ENCODE measurements around the gene IL9.
A peak's percentile ranks its signal among the peaks of the same experiment; 100 is the strongest.

The IL9 gene

DNA sequence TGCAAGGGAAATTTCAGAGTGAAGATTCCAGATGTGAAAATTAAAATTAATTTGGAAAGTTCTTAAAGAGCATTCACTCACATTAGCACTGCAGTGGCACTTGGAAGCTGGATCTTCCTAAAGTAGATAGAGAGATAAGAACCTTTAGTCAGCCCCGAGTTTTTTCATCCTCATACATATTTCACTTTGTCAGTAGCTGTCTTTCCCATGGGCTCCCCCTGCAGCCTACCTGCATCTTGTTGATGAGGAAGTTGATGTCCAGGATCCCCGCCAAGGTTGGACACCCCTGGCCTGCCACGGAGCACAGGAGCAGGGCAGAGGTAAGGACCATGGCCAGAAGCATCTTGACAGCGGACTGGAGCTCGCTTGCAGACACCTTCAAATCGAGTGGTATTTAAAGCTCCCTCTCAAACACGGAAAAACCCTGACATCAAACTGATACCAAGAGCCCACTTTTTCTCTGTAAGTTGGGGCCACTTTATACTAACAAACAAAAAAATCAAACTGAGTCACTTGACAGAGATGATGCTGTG, at the start of gene IL9:
IL9 (minus strand) TSS at position 368 of the 533 bp plus-strand sequence; CDS start at position 343, 25 bp downstream.
- no peak for DNase-seq

DNA sequence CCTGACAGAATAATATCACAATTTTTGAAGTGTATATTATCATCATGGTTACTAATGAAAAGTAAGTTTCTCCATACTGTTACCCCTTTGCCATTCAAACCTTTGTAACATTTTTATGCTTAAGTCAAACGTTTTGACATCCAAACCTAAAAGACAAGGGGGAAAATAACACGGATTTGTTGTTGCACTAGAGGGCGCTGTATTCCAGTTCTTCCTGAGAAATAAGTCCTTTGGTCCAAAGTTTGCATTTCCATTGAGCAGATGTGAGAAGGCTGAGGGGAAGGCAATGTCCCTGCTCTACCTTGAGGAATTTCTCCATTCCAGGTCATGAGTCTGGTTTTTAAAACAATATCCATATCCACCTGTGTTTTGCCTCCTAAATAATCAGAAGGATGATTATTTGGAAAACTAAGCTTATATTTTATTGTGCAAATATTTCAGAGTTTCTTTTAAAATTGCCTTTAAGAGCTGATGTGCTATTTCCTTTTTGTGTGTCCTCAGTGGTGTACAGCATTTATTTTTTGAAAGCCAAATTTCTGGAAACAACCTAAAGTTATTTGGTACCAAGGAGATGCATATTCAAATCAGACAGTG, 49.4 kb upstream of the IL9 start:
- DNase-seq = peak in 1 of 2 donors; percentile 20

DNA sequence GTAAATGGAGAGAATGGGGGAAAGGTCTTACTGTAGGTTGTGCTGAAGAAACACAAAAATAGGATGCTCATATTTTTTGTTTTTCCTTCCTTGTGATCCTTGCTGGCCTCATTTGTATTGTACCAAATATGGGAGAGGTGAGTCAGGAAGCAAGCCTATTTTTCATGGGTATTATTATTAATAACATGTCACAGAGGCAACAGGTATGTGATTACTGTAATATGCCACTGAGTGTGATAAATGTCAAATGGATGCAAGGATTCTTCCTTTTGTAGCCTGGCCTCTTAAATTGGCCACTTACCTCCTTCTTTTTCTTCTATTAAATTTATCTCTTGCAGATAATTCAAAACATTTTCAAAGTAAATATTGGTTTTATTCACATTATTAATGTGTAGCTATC, 48.9 kb upstream of the IL9 start:
- no peak for DNase-seq

DNA sequence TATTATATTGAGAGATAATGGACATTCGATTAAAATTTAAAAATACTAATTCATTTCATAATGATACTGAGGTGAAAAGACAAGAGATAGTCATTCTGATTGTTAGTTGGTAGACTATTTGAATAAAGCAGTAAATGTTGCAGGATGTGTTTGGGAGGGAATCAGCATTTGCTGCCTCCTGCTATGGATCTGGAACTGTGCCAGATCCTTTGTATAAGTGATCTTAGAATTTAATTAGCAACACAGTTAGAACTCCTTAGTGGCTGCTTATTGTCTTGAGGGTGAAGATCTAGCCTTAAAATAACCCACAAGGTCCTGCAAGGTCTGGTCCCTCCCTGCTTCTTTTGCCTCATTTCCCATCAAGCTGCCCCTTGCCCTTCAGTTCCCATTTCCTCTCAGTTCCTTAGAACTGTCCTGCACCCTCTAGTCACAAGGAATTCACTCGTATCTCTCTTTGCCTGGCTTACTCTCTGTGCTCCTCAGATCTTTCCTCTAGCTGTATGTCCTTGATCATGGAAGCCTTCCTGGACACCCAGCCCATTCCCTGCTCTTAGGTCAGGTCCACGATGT, 46.6 kb upstream of the IL9 start:
- no peak for DNase-seq

DNA sequence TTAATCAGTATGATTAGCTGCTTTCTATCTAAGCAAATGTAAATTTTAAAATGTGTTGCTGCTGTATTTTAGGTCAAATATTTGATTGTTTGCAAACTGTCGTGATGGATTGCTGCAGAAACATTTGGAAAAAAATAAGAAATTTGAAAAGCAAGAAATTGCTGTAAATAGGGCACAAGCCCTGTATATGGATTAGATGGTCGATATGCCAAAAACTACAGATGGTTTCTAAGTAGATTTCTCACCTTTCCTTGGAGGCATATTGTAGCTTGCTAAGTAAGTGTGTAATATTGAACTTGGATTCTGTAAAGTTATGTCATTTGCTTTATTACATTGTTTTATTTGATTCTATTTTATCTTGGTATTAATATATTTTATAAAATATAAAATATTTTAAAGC, 46.1 kb upstream of the IL9 start:
- DNase-seq = no peak

DNA sequence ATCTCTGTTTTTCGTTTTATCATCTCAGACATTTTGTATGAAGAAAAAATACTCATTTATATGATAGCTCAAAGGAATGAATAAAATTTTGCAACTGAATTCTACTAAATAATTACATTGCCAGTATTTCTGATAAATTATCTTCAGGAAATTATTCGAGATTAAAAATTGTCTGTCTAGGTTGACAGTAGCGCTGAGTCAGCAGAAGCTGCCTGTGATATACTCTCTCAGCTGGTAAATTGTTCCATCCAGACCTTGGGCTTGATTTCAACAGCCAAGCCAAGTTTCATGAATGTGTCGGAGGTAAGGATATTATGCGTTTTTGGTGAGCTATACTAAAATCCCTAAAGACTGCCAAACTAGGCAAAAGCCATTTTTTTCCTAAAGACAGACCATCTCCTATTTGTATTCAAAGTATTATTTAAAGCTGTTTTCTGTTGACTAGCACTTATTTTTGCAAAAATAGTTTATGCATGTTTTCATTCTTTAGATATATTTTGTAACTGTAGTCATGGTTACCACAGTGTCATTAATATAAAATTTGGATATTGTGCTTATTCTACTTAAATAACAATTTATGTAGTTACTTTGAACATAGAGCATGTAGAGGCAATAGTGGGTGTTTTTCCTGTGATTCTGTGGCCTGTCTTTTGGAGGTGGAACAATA, 41.7 kb upstream of the IL9 start:
- DNase-seq = no peak

DNA sequence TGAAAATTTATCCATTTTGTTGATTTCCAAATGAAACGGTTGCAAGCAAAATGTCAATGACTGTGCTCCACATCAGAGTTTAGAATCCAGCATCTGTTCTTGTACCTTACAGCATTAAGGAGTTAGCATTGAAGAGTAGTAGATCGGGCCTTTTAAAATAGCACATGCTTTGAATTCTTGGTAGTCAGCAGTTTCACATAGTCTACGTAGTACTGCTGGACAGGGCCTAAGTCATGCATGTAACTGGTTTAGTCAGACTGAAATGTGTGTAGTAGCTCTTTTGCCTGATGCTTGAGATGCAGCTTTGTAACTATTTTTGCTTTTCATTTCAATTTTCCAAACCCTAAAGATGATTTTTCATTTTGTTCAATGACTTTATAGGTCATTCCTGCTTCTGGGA, 39.3 kb upstream of the IL9 start:
- DNase-seq = no peak

DNA sequence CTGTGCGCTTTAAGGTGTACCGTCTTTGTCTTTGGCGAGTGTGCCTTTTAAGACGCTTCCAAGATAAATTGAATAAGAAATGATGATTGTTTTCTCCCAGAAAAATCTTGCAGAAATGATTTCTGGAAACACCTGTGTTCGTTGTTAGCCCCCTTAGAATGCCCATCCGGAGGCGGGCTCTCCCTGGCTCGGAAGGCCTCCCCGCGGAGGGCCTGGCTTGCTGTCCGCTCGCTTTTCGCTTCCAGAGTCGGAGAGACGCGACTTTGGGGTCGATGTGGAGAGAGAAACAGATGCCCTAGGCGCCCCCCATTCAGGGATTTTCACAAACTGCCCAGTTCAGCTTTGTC, 35.3 kb upstream of the IL9 start:
- DNase-seq = no peak

DNA sequence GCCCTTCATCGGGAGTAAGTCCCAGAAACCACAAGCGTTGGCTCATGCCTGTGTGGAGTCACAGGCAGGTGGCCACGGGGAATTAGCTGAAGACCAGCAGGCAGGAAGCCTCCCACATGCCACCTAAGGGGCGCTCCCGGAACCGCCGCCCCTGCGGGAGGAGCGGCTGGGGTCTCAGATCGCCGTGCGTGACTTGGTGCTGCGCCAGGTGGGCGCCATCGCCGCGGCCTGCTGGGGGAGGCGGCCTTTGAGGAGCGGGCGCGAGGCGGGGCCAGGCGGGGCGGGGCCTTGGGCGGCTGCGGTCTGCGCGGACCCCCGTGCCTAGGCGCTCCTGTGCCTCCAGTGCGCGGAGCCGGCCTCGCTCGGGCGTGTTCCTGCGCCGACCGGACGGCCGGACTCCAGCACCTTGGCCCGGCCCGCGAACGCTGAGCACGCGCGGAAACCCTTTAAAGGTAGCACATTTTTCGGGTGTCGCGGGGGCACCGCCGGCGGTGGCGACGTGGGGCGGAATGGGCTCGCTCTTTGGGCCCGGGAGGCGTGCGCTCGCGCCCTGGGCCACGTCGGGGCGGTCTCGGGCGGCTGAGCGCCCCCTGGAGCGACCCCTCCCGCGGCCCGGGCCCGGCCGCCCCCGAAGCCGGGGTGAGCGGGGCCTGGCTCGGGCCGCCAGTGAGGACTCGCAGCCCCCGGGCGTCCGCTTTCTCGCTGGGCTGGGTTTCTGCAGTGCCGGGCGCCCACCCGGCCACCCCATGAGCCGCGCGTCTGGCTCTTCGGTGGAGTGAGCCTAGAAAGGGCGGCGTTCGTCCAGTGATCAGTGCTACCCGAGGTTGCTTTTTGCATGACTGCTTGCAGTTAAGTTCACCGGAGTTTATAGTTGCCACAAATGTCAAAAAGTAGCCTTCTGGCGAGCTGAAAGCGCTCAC, 34.6 kb upstream of the IL9 start:
- DNase-seq = no peak

DNA sequence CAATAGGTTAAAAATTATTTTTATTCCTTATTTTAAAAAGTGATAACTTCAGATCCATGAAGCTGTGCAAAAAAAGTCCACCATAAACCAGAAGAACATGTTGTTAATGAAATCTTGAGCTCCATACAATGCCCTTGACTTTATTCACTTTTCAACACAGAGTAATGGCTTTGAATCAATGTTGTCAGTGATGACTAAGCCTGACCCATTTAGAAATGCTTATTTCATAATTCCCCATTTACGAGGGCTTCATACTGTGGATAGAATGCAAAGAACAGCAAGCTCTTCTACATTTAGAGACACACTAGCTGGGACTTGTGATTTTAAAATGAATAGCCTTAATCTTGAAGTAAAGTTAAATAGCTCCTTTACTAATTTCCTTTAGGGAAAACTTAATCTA, 25.7 kb upstream of the IL9 start:
- DNase-seq = no peak

DNA sequence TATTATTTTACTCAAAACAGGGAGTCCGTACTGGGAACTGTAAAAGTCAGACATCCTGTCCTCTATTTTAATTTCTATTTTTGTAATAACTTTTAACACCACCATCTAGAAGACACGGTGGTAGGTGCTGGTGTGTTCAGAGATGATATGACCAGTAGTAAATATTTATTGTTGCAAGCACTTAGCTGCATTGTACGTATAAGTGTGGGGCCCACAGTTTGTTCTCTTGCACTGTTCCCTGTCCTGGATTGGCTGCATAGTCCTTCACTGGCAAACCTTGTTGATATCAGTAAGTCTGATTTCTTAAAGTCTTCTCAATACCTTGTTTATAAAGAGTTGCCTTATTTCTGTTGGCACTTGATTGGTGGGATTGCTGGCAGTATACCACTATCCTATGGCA, 24.6 kb upstream of the IL9 start:
- no peak for DNase-seq

DNA sequence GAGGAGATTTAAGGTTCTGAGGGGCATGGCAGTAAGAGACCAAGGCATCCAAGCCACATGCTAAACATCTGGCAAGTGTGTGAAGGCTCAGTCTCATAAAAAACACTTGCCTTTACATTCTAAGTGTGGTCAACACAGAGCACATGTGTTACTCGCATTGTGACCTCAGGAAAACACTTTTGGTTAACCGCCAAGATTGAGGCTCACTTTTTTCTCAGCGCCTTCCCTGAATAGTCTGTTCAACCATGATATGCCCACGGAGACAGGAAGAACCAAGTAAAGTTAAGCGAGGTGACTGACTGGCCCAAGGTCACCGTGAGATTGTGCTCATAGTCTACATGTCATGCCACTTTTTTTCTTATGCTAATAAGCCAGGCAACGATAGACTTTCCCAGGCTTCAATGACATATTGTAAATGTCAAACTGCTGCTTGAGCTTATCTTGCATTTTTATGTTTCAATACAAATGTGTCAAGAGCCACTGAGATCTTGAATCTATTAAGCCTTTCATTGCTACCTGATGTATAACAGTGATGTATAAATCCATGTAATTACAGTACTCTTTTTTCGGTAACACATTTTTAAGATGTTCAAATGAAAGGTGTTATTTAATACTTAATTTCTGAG, 21.1 kb upstream of the IL9 start:
- DNase-seq = no peak

DNA sequence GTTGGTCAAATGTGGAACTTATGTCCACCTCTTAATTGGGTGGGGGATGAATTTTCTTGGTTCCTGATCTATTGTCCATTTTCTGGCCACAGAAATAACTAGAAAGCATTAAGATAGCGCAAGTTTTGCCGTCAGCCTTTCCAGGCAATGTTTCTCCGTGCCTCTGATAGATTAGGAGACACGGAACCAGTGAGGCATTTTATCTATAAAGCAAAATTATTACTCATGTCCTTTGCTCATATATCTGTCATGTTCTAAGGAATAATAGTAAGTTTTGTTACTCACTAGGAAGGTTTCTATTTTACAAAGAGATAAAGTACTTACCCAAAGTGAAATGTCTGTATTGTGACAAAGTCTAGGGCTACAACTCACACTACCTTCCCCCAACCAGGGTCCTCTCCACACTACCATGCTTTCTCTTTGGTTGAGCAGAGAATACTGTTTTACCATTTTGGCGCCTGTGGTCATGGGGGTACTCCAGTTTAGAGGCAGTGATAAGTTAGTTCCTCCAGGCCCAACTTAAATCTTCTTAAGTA, 19.9 kb upstream of the IL9 start:
- DNase-seq = no peak

DNA sequence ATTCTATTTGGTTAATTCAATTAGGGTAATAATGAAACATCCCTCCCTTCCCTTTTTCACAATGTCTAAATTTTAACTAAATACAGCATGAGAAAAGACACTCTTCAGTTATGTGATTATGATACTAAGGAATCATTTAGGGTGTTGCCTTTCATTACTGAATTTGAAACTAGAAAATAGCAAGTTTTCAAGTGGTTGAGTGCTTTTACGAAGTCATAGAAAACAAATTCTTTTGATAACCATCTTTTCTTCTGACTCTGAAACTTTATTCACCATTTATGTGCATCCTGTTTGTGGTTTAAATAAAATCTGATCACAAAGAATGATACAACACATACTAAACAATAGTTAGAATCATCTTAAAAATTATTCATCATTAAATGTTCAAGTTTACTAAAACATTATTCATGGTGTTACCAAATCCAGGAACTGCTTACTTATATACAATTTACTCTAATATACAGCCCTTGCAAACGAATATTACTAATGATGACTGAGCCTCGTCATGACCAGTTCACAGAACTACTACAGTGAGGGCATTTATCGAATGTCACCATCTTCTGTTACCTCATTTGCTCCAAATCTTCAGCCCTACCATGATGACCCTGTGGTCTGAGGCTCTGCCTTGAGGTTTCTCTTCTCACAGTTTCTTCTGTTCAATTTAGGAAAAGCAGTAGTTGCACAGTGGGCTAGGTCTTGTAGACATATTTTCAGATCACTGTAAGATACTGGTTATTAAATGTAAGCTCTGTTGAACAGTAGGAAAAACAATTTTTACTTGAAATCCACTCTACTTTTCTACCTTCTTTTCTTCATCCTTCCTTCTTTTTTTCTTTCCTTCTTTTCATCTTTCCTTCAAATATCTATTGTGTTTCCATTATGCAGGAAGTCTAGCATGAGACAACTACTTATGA, 18.3 kb upstream of the IL9 start:
- DNase-seq = no peak

DNA sequence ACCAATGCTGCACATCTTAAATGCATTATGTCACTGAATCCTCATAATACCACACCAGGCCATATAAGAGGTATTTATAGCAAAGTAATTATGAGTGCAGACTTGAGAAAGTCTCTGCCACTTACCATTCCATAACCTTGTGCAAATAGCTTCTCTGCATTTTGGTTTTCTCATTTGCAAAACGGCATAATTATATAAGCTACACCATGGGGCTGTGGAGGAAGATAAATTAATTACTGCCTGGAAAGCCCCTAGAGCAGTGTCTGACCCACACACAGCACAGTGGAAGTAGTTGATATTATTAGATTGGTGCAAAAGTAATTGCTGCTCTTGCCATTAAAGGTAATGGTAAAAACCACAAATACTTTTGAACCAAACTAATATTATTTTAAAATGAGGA, 9.5 kb upstream of the IL9 start:
- DNase-seq = no peak

DNA sequence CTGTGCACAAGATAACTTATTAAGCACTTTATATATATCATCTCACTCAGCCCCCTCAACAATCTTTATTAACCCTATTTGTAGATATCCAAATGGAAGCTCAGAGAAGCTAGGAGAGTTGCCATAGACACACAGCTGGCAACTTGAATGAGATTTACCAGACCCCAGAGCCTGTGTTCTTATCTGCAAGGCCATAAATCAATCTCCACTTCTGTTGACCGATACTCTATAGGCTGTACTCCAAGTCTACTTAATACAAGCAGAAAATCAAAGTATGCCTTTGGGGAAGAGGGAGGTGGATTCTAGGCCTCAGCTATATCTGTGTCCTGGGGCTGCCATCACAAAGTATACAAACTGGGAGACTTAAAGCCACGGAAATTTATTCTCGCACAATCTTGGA, 6.0 kb upstream of the IL9 start:
- DNase-seq = no peak

DNA sequence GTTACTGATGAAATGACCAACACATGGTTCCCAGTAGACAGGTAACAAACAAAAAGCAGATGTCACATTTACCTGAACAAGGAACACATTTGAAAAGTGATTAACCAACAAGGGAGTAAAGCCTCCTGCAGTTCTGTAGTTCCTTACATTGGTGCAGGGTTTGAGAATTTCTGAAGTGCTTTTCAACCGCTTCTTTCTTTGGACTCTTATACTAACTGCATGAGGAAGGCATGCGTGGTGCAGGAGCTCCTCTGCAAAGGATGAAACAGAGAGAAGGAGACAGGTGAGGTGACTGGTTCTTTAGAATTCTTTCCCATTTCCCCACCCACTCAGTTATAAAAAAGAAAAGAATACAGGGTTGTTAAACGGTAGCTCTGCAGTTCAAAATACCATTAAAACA, 4.6 kb upstream of the IL9 start:
- no peak for DNase-seq

DNA sequence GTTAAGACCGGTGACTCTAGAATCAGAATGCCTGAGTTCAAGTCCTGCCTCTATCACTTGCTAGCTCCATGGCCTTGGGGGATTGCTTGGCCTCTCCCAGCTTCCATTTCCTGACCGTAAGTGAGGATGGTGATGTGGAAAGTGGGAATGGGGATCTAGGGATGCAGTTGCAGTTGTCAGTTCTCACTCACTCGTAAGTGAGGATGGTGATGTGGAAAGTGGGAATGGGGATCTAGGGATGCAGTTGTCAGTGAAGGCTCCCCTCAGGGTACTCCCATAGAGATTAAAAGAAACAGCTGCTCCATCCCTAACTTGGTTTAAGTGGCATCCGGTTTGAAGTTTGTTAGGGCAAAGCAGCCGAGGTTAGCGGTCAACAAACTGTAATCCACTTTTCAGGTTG, 3.0 kb upstream of the IL9 start:
- DNase-seq = no peak

DNA sequence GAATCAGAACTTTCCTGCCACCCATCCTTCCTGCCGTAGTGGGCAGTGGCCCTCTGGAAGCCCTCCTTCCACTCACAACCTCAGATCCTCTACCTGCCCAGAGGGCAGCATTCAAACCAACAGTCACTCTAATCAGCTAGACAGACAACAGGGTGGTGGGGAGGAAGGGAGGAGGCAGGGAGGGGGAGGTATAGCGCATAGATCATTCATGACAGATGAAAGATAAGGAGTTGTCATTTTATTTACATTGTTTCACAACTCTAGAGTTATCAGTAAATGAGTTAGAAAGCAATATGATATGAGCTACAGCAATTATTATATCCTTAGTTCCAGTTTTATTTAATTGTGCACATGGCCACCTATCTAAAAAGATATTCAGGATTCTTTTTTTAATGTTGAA, 852 bp downstream of the IL9 start:
- DNase-seq = no peak

DNA sequence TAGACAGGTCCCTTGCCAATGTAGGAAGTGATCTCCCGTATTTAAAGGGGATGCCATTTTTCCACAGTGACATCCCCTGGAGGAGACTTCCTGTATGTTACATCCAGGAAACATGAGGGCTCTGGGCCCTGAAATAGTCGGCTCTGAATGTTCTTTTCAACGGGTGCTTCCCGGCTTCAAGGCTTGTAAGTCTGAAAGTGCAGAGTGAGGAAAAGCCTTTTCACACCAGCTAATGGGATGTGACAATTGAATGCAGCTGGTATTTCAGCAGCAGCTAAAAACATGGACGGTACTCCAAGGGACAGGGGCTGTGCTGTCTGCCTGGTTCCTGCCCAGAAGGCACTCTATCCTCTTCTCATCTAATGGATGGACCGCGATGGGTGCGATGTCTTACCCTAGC, 1.4 kb downstream of the IL9 start:
- DNase-seq = no peak

DNA sequence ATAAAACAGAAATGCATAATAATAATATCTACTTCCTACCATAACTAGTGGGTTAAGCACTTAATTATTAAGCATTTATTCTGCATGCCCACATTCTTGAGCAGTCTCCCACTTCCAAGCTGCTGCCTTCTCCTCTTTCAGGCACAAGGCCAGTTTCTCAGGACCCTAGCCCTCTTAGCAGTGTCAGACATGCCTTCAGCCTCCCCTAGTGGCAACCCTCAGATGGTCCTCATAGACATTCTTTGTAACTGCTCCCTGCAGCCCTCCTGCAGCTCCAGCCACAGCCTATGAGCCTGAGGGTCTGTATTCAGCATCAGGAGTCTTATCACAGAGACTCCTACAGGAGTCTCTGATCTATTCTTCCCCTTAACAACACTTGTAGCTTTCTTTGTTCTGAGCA, 3.9 kb downstream of the IL9 start:
- DNase-seq = no peak

DNA sequence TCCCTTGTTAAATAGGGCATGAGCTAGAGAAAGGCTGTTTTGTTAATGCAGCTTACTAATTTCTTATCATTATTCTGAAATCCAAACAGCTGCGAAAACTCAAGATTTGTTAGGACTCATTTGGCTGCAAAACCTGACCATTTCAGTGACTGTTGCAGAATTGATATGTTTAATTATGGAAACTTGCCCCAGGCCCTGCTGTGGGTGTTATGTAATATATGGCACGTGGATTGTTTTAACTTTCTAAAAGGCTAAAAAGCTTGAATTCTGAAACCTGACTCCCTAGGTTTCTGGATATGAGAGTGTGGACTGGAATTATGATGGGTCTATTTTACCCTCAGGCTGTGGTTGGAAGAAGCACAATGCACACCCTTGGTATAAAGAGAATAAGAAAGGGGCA, 4.4 kb downstream of the IL9 start:
- no peak for DNase-seq

All from activated CD4-positive, alpha-beta T cell treated with anti-CD3 and anti-CD28 coated beads for 4 hours (primary cell).